HG02840 (cell line): ENCODE data around the gene CYP27C1.
A peak's percentile ranks its signal among the peaks of the same experiment; 100 is the strongest.
"Not testable (repeated sequence)": the region's sequence is repeated elsewhere in the genome, so short reads cannot be mapped to it uniquely, and the experiment has no call there.

Experiments
- ATAC-seq: cut with Tn5 transposase; IDR thresholded peaks from one replicate; pipeline ENCODE4 v1.9.1; 2021; ENCODE audit warnings: mild to moderate bottlenecking, moderate library complexity, moderate number of reproducible peaks; ENCODE audit not compliant: unreplicated experiment, low FRiP score

CYP27C1 gene

GRCh38 chr2:127175041-127175721 is 44.9 kb downstream of the CYP27C1 start:
- ATAC-seq, result no peak

- no peak for ATAC-seq
Measured at GRCh38 chr2:127174640-127175039, 45.5 kb downstream of the CYP27C1 start.

- ATAC-seq, result no peak
Measured at GRCh38 chr2:127174136-127174535, 46.0 kb downstream of the CYP27C1 start.

- ATAC-seq, result no peak
Measured at GRCh38 chr2:127173057-127173456, 47.0 kb downstream of the CYP27C1 start.

GRCh38 chr2:127172306-127172705 is 47.8 kb downstream of the CYP27C1 start:
- ATAC-seq, result no peak

- no peak for ATAC-seq
Measured at GRCh38 chr2:127170452-127171197, 49.5 kb downstream of the CYP27C1 start.

- no peak for ATAC-seq
Measured at GRCh38 chr2:127170021-127170420, 50.1 kb downstream of the CYP27C1 start.

- ATAC-seq, result no peak
Measured at GRCh38 chr2:127169066-127169660, 50.9 kb downstream of the CYP27C1 start.

- no peak for ATAC-seq
Measured at GRCh38 chr2:127166231-127166860, 53.8 kb downstream of the CYP27C1 start.

- no peak for ATAC-seq
Measured at GRCh38 chr2:127165539-127165935, 54.6 kb downstream of the CYP27C1 start.

GRCh38 chr2:127164761-127165538 is 55.1 kb downstream of the CYP27C1 start:
- ATAC-seq, result no peak

- no peak for ATAC-seq
Measured at GRCh38 chr2:127163921-127164320, 56.2 kb downstream of the CYP27C1 start.

GRCh38 chr2:127163090-127163406 is 57.1 kb downstream of the CYP27C1 start:
- not testable (repeated sequence) for ATAC-seq

GRCh38 chr2:127162261-127163089 is 57.6 kb downstream of the CYP27C1 start:
- ATAC-seq, result no peak

- ATAC-seq, result no peak
Measured at GRCh38 chr2:127161176-127162136, 58.6 kb downstream of the CYP27C1 start.

- ATAC-seq, result no peak
Measured at GRCh38 chr2:127160676-127161075, 59.4 kb downstream of the CYP27C1 start.

- ATAC-seq, result no peak
Measured at GRCh38 chr2:127159543-127159942, 60.6 kb downstream of the CYP27C1 start.

- ATAC-seq, result peak; percentile 62
Measured at GRCh38 chr2:127158614-127159290, 61.3 kb downstream of the CYP27C1 start.
